HCT116 (cell line): ENCODE data around the gene CORO6. TPM values are rescaled to one million over a fixed set of nuclear protein-coding genes. Genes with fewer than 3 reads are reported as not detected.

Experiments
- ATAC-seq: fragments of 200-7000 bp; cut with Tn5 transposase; 2 replicates; pipeline ENCODE4 v1.9.1; 2020; ENCODE audit warnings: mild to moderate bottlenecking, moderate library complexity
- BruUV-seq: library from RNA; stranded (reverse); fragments of 400-500 nt; replicated peaks from 2 replicates; lab custom pipeline; 2021; lab: Mats Ljungman, UMichigan
- CTCF ChIA-PET: fragments of 300-600 bp; sonication (Branson Sonifier 250); formaldehyde crosslinking; loops from one replicate; lab custom pipeline; 2021; ENCODE audit warnings: antibody characterized with exemption; lab: Charles Lee
- POLR2A ChIA-PET: fragments of 300-600, 350-600 bp; sonication (Branson Sonifier 250); formaldehyde crosslinking; loops from one replicate; lab custom pipeline; 2021; ENCODE audit warnings: antibody characterized with exemption; lab: Charles Lee
- RAD21 ChIA-PET, 2 experiments: fragments of 300-600 bp; sonication (Branson Sonifier 250); formaldehyde crosslinking; loops; one replicate each; lab custom pipeline; 2023; ENCODE audit warnings: low total read pairs in 2 of 2; ENCODE audit not compliant: uncharacterized antibody in 2 of 2, unreplicated experiment in 2 of 2, low non-redundant PET in 1 of 2; lab: Charles Lee
- DNase-seq: peaks from one replicate; pipeline ENCODE4 v3.0.0-alpha.2; 2010; ENCODE audit warnings: low read depth, low spot score
- H2AFZ ChIP-seq: fragments of 200-600 bp; shearing (Covaris generic), sonication (generic); 2 replicates; pipeline ENCODE4 v1.6.1; 2017; ENCODE audit warnings: low read depth, mixed run types, mixed read lengths, antibody characterized with exemption, low read length; ENCODE audit not compliant: poor library complexity, severe bottlenecking
- H3K27ac ChIP-seq: 2 replicates; pipeline ENCODE4 v1.5.1; 2012; ENCODE audit warnings: low read depth, low read length
- H3K27me3 ChIP-seq: fragments of 200-600 bp; sonication (generic); 2 replicates; pipeline ENCODE4 v1.6.1; 2016; ENCODE audit warnings: mixed run types, low read length, mixed read lengths; ENCODE audit not compliant: insufficient read depth
- H3K36me3 ChIP-seq, 2 experiments: fragments of 200-500 bp in 1 of 2; fragments of 200-600 bp in 1 of 2; sonication (Bioruptor generic) in 1 of 2; sonication (generic) in 1 of 2; 2 replicates each; pipeline versions ENCODE4 v1.5.1 to v1.6.1; 2014 to 2016; ENCODE audit warnings: low read length in 2 of 2, inconsistent platforms in 1 of 2, mixed read lengths in 1 of 2, mixed run types in 1 of 2; ENCODE audit not compliant: insufficient read depth in 2 of 2, control insufficient read depth in 1 of 2
- H3K4me1 ChIP-seq, 2 experiments: fragments of 200-600 bp in 1 of 2; sonication (generic) in 1 of 2; 2 replicates each; pipeline versions ENCODE4 v1.5.1 to v1.6.1; 2012 to 2017; ENCODE audit warnings: low read length in 2 of 2, inconsistent platforms in 1 of 2, mild to moderate bottlenecking in 1 of 2, mixed read lengths in 1 of 2, mixed run types in 1 of 2, moderate library complexity in 1 of 2; ENCODE audit not compliant: insufficient read depth in 2 of 2, control insufficient read depth in 1 of 2
- H3K4me2 ChIP-seq: fragments of 200-600 bp; sonication (generic); 2 replicates; pipeline ENCODE4 v1.6.1; 2017; ENCODE audit warnings: mixed run types, low read length, mixed read lengths
- H3K4me3 ChIP-seq, 2 experiments: fragments of 200-600 bp in 1 of 2; sonication (generic) in 1 of 2; replicated peaks in 1 of 2; 2 replicates each; pipeline ENCODE4 v1.5.1; 2011 to 2016; ENCODE audit warnings: low read length in 2 of 2, control low read depth in 1 of 2, low read depth in 1 of 2, mild to moderate bottlenecking in 1 of 2, mixed read lengths in 1 of 2, mixed run types in 1 of 2
- H3K79me2 ChIP-seq: fragments of 200-600 bp; sonication (generic); 2 replicates; pipeline ENCODE4 v1.6.1; 2017; ENCODE audit warnings: mild to moderate bottlenecking, mixed run types, low read length, moderate library complexity, mixed read lengths; ENCODE audit not compliant: insufficient read depth
- H3K9ac ChIP-seq: fragments of 200-600 bp; sonication (generic); 2 replicates; pipeline ENCODE4 v1.6.1; 2016; ENCODE audit warnings: low read length, mixed read lengths
- H3K9me2 ChIP-seq: fragments of 200-600 bp; sonication (generic), shearing (Covaris generic); 2 replicates; pipeline ENCODE4 v1.6.1; 2017; ENCODE audit warnings: mixed run types, mild to moderate bottlenecking, moderate library complexity; ENCODE audit not compliant: insufficient read depth
- H3K9me3 ChIP-seq, 2 experiments: fragments of 200-500 bp in 1 of 2; fragments of 200-600 bp in 1 of 2; sonication (Bioruptor generic) in 1 of 2; sonication (generic) in 1 of 2; 2 replicates each; pipeline ENCODE4 v1.6.1; 2014 to 2017; ENCODE audit warnings: low read length in 2 of 2, mixed read lengths in 2 of 2, inconsistent platforms in 1 of 2, low read depth in 1 of 2, mild to moderate bottlenecking in 1 of 2, mixed run types in 1 of 2, moderate library complexity in 1 of 2; ENCODE audit not compliant: control insufficient read depth in 1 of 2, insufficient read depth in 1 of 2
- H4K20me1 ChIP-seq: fragments of 200-600 bp; sonication (generic), shearing (Covaris generic); 2 replicates; pipeline ENCODE4 v1.6.1; 2017; ENCODE audit warnings: mixed run types, mild to moderate bottlenecking, moderate library complexity; ENCODE audit not compliant: insufficient read depth
- CBX3 ChIP-seq: IDR thresholded peaks from 2 replicates; pipeline ENCODE4 v1.6.1; 2012; ENCODE audit warnings: low read depth
- REST ChIP-seq: IDR thresholded peaks from 2 replicates; pipeline ENCODE4 v1.6.1; 2012; ENCODE audit warnings: low read depth
- intact Hi-C: fragments of 100-400 bp; cut with micrococcal nuclease; formaldehyde crosslinking; loops from 2 replicates; pipeline ENCODE4 v1.10.0; 2022
- total RNA-seq: library from RNA; stranded (reverse); gene quantifications from one replicate; pipeline ENCODE4 v1.2.1, GENCODE V29; 2021; ENCODE audit not compliant: unreplicated experiment

Gene CORO6
- total RNA-seq, 1 experiment from 2014 or later: 8.7 TPM

GRCh38 chr17:29616300-29617048 lies 6.2 kb downstream of the CORO6 start (continued):
- TF ChIP-seq REST: no peak

- no peak overlapping the region for H3K9ac ChIP-seq
- H3K36me3 ChIP-seq: no peaks in the 10 kb centered on the region
Observed at GRCh38 chr17:29615492-29616299, 7.0 kb downstream of the CORO6 start.

More at GRCh38 chr17:29615492-29616299, 7.0 kb downstream of the CORO6 start:
- no peak overlapping the region for H3K27ac ChIP-seq
- no peaks in the 10 kb centered on the region for H3K79me2 ChIP-seq
- ChIA-PET RAD21 (no interaction called here), CTCF (interaction anchor here (3.7 to 4.2 kb wide), 2 partner anchors 11 to 24 kb away, joined by 16 to 57 read pairs; partner anchors contain the start of gene ANKRD13B), POLR2A (interaction anchor here (1.3 kb wide), 1 partner anchor 478 kb away, joined by 3 read pairs; no protein-coding TSS in a partner anchor)
- H3K4me3 ChIP-seq: no peak overlapping the region
- H3K9me3 ChIP-seq: no peaks in the 10 kb centered on the region
- no peak overlapping the region for H2AFZ ChIP-seq
- H3K27me3 ChIP-seq: no peaks in the 10 kb centered on the region
- H3K4me2 ChIP-seq: no peak overlapping the region
- intact Hi-C loops: no loop called here
- BruUV-seq: no TSS peak
- TF ChIP-seq CBX3: no peak
- no peaks in the 10 kb centered on the region for H4K20me1 ChIP-seq
- DNase-seq: no peak
- peak; percentile 11; the same call in 1 of the 2 replicates for ATAC-seq
- peaks cover 34 to 50% of the 10 kb centered on the region in 2 experiments for H3K4me1 ChIP-seq
- no peaks in the 10 kb centered on the region for H3K9me2 ChIP-seq
